Measurements from ENCODE around the gene ABTB2. TPM values are rescaled to one million over a fixed set of nuclear protein-coding genes. Genes with fewer than 3 reads are reported as not detected.

ABTB2 gene
- total and polyA plus RNA-seq, 10 of the 15 experiments (the other 5 are each of a cell fraction or from before 2014, with no cell fraction given) = 0.13 to 2.1 (median 0.72) TPM

DNA sequence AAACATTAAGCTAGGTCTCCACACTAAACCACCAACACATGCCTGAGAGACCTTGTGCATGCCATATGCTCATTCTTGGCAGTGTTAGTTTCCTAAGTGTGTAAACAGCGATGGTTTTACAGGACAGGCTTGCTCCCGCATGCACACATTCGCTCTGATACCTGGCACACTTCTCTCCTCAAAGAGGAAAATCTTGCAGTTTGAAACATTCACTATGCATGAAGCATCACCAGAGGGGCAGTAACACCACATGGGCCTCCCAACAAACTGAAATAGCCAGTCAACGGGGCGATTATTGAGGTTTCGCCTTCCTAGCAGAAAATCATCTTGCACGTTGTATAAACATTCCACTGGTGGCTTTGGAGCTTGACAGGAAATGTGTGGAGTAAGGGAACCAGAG is 52.6 kb downstream of the ABTB2 start (continued):
- TF ChIP-seq EGR1 (IDR thresholded peaks at IDR 0.05; ENCODE audit: borderline replicate concordance in 1 of 2, low read depth in 2 of 2, low read length in 2 of 2) = no peak

DNA sequence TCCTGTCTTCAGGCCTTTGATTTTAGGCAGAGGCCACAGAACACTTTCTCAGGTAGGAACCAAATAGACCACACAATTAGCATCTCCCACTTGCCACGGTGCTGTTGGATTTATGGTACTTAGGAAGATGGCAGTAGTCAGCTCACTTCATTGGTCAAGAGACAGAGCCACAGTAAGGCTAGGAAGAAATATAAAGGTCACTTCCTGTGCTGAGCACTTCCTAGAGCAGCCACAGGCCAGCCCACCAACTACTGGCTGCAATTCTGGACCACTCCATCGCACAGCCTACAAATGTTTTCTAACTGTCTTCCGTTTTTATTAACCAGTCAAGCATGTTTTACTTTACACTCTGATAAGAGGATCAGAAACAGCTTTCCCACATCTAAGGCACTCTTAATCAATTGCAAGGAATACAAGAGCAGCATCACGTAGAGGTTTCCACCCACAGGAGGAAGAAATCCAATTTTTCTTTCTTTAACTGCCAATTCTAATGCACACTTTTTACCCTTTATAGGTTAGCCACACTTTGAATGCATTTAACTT is 54.7 kb downstream of the ABTB2 start:
- FAIRE-seq (no peak), ATAC-seq (peak; percentile 55), DNase-seq (ENCODE audit: low read depth, low spot score) (no peak)
- Histone ChIP-seq H3K36me3 (ENCODE audit: control insufficient read depth in 2 of 2, insufficient read depth in 2 of 2, low read length in 1 of 2) (no peaks in the 10 kb centered on the region), H2AFZ (ENCODE audit: control insufficient read depth, low read depth, low read length) (peak overlapping the region; percentile 20; the same call in 1 of the 2 replicates), H3K4me3 (no peak overlapping the region), H3K4me1 (ENCODE audit: control insufficient read depth, insufficient read depth, low read length) (peaks cover 8% of the 10 kb centered on the region), H3K79me2 (ENCODE audit: control insufficient read depth, insufficient read depth, low read length) (peaks cover 1% of the 10 kb centered on the region), H3K9ac (ENCODE audit: control insufficient read depth, insufficient read depth, low read length) (no peak overlapping the region), H3K27ac (ENCODE audit: control insufficient read depth, insufficient read depth) (no peak overlapping the region), H3K9me3 (replicated peaks; ENCODE audit: control insufficient read depth, insufficient read depth, low read length) (no peaks in the 10 kb centered on the region), H4K20me1 (ENCODE audit: control insufficient read depth, insufficient read depth) (no peaks in the 10 kb centered on the region), H3K4me2 (ENCODE audit: control insufficient read depth, insufficient read depth) (0 out of 2 replicates have a peak overlapping the region, but pooled peaks have one; percentile 7), H3K27me3 (replicated peaks in 1 of 2; ENCODE audit: control insufficient read depth in 2 of 2, insufficient read depth in 2 of 2, low read length in 1 of 2) (no peaks in the 10 kb centered on the region)
- in situ Hi-C loops (cut with MboI) = no loop called here
- intact Hi-C loops (cut with micrococcal nuclease; ENCODE audit: unreplicated experiment) = loop anchor here (2.0 kb wide), 1 partner anchor 54 kb away; no protein-coding TSS in a partner anchor
- ChIA-PET CTCF (interaction anchor here (0.6 to 1.5 kb wide), 4 partner anchors 9 to 93 kb away, joined by 3 read pairs; no protein-coding TSS in a partner anchor), RAD21 (ENCODE audit: unreplicated experiment) (interaction anchor here (0.9 to 1.5 kb wide), 3 partner anchors 33 to 69 kb away, joined by 3 to 5 read pairs (median 4); no protein-coding TSS in a partner anchor), SMC1A (ENCODE audit: uncharacterized antibody, unreplicated experiment) (interaction anchor here (0.8 to 1.6 kb wide), 5 partner anchors 14 to 128 kb away, joined by 3 to 5 read pairs (median 3); no protein-coding TSS in a partner anchor), POLR2A (interaction anchor here (0.7 to 0.9 kb wide), 2 partner anchors 63 to 129 kb away, joined by 3 read pairs; no protein-coding TSS in a partner anchor)
- TF ChIP-seq IKZF2 (IDR thresholded peaks at IDR 0.05) (0 out of 4 replicates have a peak, but pooled peaks of 1 of the 2 experiments have one; percentile 0), PML (IDR thresholded peaks at IDR 0.05; ENCODE audit: low read length) (0 out of 2 replicates have a peak, but pooled peaks have one; percentile 25), GATAD2B (conservative IDR thresholded peaks at IDR 0.05; ENCODE audit: low read depth) (no peak)
- 68% methylated on average over 4 of the region's 4 CpGs for WGBS (ENCODE audit: insufficient coverage, insufficient replicate concordance, low lambda C conversion rate, missing lambda C conversion rate)
- BruUV-seq (replicated peaks) = no TSS peak
